ENCODE data around the gene SLC27A5.
"Not testable (repeated sequence)": the region's sequence is repeated elsewhere in the genome, so short reads cannot be mapped to it uniquely, and the experiment has no call there.

The SLC27A5 gene

GRCh38 chr19:58522709-58523108, 10.9 kb upstream of the SLC27A5 start:
- in situ Hi-C loops (cut with MboI; ENCODE audit: low sequenced_read_pairs): no loop called here

GRCh38 chr19:58521651-58522050, 9.9 kb upstream of the SLC27A5 start:
- in situ Hi-C loops (cut with MboI; ENCODE audit: low sequenced_read_pairs): no loop called here

- in situ Hi-C loops (cut with MboI; ENCODE audit: low sequenced_read_pairs): no loop called here
Observed at GRCh38 chr19:58520257-58520599, 8.4 kb upstream of the SLC27A5 start.

GRCh38 chr19:58519355-58520256, 7.8 kb upstream of the SLC27A5 start, which contains the start of gene ZBTB45:
TSS of gene ZBTB45 (minus strand) at chr19:58519810. CDS start at chr19:58517673, 2,137 bp downstream.
- in situ Hi-C loops (cut with MboI; ENCODE audit: low sequenced_read_pairs): no loop called here

GRCh38 chr19:58519087-58519354, 7.2 kb upstream of the SLC27A5 start:
- in situ Hi-C loops (cut with MboI; ENCODE audit: low sequenced_read_pairs): no loop called here

GRCh38 chr19:58518256-58519086, 6.7 kb upstream of the SLC27A5 start:
- in situ Hi-C loops (cut with MboI; ENCODE audit: low sequenced_read_pairs): no loop called here

- in situ Hi-C loops (cut with MboI; ENCODE audit: low sequenced_read_pairs): no loop called here
Observed at GRCh38 chr19:58516964-58517833, 5.4 kb upstream of the SLC27A5 start.

- in situ Hi-C loops (cut with MboI; ENCODE audit: low sequenced_read_pairs): no loop called here
Observed at GRCh38 chr19:58516246-58516836, 4.5 kb upstream of the SLC27A5 start.

GRCh38 chr19:58515259-58515658, 3.5 kb upstream of the SLC27A5 start:
- in situ Hi-C loops (cut with MboI; ENCODE audit: low sequenced_read_pairs): no loop called here

- in situ Hi-C loops (cut with MboI; ENCODE audit: low sequenced_read_pairs): no loop called here
Observed at GRCh38 chr19:58514564-58515022, 2.8 kb upstream of the SLC27A5 start.

GRCh38 chr19:58513694-58514563, 2.1 kb upstream of the SLC27A5 start:
- in situ Hi-C loops (cut with MboI; ENCODE audit: low sequenced_read_pairs): no loop called here

GRCh38 chr19:58513213-58513693, 1.5 kb upstream of the SLC27A5 start:
- in situ Hi-C loops (cut with MboI; ENCODE audit: low sequenced_read_pairs): no loop called here

- in situ Hi-C loops (cut with MboI; ENCODE audit: low sequenced_read_pairs): no loop called here
Observed at GRCh38 chr19:58510084-58510862, 1.5 kb downstream of the SLC27A5 start.

GRCh38 chr19:58509731-58510083, 2.1 kb downstream of the SLC27A5 start:
- in situ Hi-C loops (cut with MboI; ENCODE audit: low sequenced_read_pairs): no loop called here

GRCh38 chr19:58507602-58508223, 4.1 kb downstream of the SLC27A5 start:
- in situ Hi-C loops (cut with MboI; ENCODE audit: low sequenced_read_pairs): not testable (repeated sequence)

GRCh38 chr19:58500242-58500641, 11.6 kb downstream of the SLC27A5 start:
- in situ Hi-C loops (cut with MboI; ENCODE audit: low sequenced_read_pairs): no loop called here

GRCh38 chr19:58499021-58499927, 12.5 kb downstream of the SLC27A5 start:
- in situ Hi-C loops (cut with MboI; ENCODE audit: low sequenced_read_pairs): no loop called here
